DMS114 treated with DMSO at 0.1 percent for 48 hours (cell line): Measurements from ENCODE around the gene TMEM52B.

Source experiments
- DNase-seq: peaks from one replicate; lab custom pipeline; 2025; ENCODE audit not compliant: unreplicated experiment; lab: John Stamatoyannopoulos, UW

TMEM52B gene

GRCh38 chr12:10238526-10238925 lies 59.7 kb downstream of the TMEM52B start:
- DNase-seq, result no peak

DNA sequence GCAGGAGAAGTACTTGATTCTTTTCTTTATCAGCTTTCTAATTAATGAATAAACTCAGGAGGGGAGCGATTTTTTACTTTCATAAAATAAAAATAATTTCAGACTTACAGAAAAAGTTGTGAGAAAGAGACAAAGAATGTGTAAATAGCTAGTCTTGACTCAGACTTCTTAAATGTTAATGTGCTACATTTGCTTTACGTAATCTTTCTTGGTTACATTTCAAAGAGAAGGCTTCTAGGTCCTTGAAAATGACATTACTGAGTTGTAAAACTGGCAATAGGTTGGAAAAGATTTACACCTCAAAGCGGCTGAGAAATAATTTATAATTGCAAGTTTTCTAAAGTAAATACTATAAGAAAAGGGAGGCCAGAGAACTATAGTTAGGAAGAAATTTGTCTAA lies 62.5 kb downstream of the TMEM52B start:
- no peak for DNase-seq
